NCI-H2107 treated with DMSO at 0.1 percent for 48 hours (cell line): ENCODE measurements around the gene P3H2.

Experiments used
- DNase-seq: peaks from one replicate; lab custom pipeline; 2025; ENCODE audit not compliant: unreplicated experiment; lab: John Stamatoyannopoulos, UW

P3H2 gene

DNA sequence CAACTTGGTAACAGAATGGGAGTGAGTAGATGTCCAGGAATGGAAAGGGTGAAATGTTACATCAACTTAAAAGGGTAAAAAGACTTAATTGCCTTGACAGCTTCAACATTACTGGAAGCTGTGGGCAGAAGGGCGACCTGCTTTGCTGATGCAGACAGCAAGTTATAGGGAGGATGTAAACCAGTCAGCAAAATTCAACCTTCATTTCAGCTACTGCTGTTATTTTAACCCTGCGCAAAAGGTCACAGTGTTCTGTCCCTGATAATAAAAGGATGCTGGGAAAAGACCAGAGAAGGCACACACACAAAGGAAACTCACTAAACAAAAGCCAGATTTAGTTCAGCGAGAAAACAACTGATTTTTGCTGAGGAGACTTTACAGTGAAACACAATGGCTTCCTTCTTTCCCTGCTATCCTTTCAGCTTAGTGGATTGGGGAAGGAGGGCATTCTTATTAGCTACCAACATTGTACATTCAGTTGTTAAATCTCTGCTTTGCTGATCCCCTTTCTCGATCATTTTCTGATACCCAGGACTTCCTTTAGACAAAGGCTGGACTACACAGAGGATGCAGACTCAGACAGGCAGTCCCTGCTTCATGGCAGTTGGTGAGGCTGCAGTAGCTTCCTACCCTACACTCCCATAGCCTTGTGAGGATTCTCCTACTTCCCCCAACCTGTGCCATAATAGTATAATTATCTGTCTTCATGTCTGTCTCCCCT is 62.0 kb downstream of the P3H2 start:
- DNase-seq: no peak

GRCh38 chr3:190056742-190057141 is 64.0 kb downstream of the P3H2 start:
- DNase-seq: no peak

DNA sequence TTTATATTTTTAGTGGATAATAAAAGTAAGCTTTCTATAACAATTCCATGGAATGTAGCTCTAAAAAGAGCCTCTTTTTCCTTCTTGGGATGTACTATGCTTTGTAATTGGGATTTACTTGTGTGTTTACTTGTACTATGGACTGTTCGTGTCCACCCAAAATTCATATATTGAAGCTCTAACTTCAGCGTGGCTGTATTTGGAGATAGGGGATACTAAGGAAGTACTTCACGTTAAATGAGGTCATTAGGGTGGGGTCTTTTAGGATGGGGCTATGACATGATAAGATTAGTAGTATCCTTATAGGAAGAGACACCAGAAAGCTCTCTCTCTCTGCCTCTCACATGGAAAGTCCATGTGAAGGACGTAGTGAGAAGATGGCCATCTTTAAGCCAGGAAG is 64.9 kb downstream of the P3H2 start:
- DNase-seq: no peak

DNA sequence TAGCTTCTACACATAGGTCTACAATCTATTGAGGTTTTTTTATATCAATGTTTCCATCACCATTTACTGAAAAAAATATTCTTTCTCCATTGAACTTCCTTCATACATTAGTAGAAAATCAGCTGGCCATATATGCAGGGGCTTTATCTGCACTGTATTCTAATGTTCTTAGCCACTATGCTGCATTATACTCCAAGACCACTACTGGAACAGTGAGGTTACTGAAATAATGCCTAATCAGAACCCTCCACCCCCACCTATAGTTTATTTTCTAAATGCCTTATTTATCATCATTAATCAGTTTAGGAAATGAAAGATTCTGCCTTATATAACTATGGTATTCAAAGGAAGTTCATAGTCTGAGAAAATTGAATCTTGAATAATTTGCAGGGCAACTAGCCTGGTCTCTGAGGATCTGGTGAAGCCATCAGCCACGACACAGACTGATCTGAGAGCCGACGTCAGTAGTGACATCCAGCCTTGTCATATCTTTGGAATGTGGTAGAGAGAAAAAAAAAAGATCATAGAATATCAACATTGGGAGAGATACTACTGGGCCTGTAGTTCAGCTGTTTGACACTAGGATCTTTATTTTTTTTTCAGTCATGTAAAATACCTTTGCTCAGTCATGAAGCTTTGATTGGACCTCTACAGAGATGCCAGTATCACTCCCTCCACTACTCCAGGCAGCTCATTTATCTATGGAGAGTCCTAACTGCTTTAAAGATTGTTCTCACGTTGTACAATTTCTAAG is 66.6 kb downstream of the P3H2 start:
- no peak for DNase-seq

- no peak for DNase-seq
Measured at GRCh38 chr3:190051641-190052040, 69.1 kb downstream of the P3H2 start.

DNA sequence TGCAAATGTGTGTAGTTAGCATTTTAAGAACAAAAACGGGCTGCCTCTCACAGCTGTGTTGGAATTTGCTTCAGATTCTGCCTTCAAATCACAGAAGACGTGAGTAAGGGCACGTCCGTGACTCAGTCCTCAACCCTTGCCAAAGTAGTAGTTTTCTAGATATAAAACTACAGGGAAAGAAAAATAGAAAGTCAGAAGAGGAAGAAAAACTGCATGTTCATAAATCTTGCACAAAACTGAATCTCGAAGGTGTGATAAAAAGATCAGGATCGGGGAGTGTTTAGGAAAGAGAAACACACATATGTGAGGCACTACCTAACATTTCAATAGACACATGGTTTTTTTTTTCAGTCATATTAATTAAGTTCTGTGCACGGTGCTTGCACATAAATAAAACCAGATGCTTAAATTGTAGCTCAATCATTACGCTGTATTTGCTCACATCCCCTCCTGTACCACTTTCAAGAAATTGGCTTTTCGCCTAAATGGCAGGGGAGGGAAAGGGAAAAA is 71.7 kb downstream of the P3H2 start:
- no peak for DNase-seq

- no peak for DNase-seq
Measured at GRCh38 chr3:190044974-190045373, 75.7 kb downstream of the P3H2 start.

DNA sequence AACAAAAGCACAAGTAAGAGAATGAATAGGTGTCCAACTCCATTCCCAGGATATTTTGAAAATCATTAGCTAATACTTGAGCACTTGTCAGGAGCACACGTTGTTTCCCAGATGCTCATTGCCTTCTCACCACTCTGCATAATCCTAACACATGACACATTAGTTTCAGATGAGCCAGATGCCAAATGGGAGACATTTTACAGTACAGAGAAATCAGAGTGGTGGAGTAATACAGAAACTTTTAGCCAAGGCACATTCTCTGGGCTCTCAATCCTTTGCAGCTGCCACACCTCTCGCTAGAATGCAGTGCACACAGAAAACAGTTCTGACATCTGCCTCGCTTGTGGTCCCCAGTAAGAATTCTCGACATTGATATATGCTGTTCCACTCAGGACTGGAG is 76.6 kb downstream of the P3H2 start:
- no peak for DNase-seq

- DNase-seq: no peak
Measured at GRCh38 chr3:190043741-190044140, 77.0 kb downstream of the P3H2 start.

DNA sequence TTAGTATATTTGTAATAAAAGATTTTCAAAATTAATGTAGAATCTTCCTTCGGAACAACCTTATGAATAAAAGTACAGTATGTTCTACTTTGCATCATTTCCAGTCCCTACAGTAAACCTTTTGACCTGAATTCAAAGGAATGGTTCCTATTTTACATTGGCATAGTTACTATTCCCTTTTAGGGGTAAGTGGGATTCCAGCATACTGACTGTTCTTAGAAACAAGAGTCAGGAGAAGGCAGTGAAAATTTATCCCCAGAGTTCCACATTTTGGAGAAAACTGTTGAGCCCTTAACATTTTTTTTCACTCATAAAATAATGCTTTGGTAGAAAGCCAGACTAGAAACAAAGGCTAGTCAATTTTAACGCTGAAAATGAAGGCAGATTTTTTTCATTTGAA is 78.1 kb downstream of the P3H2 start:
- DNase-seq: no peak

DNA sequence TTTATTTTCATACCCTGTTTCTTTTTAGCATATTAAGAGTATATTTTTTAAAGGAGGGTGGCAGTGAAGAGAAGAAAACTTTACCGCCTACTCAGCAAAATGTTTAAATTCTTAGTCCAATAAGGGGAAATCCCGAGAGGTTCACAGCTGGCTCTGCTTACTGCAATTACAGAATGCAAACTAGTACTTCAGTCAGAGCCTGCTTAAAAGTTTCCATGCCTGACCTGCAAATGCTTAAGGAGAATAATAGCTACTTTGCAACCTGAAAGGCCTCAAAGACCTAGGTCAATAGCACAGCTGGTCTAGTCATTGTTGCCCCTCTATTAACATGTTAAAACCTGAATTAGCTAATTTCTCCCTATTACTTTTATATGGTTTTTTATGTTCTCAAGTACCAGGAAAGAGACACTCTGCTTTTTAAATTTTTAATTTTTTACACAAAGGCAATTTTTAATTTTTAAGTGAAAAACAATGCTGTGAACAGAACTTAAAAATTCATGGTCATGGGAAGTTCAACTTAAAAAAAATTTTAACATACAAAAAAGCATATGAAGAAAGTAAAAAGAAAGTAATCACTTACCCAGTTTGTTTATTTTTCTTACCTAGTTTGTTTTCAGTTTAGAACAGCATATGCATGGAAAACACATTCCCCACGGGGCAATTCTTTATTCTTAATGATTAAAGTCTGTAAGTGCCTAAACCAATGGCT is 79.2 kb downstream of the P3H2 start:
- DNase-seq: no peak

- DNase-seq: no peak
Measured at GRCh38 chr3:190040145-190040544, 80.6 kb downstream of the P3H2 start.

DNA sequence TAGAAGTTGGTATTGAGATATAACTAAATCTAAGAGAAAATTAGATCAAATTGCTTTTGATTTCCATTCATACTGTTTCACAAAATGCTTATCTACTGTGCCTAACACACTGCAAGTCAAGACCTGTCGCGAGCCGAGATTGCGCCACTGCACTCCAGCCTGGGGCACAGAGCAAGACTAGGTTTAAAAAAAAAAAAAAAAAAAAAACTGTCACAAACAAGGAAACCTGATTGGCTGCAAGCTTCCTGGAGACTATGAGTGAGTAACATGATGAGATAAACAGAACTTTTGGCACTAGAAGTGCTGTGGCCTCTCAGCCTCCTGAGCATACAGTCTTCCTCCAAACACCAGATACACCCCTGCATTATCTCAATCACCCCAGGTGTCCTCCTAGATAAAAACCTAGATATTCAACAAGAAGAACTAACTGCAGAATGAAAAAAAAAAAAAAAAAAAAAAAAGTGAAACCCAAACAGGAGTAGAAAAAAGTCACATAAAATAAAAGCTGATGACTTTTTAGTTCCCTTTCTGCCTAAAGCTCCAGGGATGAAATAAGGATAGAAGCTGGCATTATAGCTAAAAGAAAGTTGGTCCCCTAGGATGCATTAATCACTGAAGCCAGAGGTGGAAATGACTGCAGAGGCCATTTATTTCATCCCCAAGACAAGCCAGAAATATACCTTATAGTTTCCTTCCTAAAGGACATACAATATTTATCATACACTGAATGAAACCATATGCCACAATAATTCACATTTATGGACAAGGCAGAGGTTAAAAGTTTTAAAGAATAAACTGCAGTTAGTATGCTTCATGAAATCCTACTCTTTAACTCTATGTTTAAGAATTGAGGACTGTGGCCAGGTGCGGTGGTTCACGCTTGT is 82.4 kb downstream of the P3H2 start:
- DNase-seq: no peak

DNA sequence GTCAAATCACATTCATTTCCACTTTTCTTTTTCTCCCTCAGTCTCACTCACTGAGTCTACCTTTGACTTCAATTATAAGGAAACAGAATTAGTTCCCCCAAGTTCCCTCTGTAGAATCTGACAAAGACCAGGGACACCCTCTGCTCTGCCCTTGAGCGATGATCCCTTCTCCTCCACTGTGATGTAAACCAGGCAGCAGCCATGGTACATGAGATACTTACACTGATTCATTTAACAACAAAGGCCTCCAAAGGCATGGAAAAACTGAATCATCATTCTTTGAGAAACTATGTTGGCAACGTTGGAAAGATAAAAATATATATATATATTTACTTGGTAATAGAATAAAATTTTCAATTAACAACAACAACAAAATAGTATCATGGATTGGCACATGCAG is 84.1 kb downstream of the P3H2 start:
- DNase-seq: no peak

DNA sequence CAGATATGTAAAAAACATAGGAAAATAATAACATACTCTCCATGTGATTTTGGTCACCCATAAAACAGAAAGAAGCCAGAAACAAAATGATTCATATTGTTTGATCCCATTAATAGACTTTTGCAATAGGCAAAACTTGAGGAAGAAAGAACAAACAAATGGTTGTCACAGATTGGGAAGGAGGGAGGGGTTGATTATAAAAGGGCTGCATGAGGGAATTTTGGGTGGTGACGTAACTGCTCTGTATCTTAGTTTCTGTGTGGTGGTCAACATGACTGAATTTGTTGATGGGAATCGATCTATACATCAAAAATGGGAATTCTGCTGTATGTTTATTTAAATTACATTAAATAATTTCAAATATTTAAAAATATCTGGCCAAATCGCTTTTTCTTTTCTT is 86.3 kb downstream of the P3H2 start:
- DNase-seq: no peak

DNA sequence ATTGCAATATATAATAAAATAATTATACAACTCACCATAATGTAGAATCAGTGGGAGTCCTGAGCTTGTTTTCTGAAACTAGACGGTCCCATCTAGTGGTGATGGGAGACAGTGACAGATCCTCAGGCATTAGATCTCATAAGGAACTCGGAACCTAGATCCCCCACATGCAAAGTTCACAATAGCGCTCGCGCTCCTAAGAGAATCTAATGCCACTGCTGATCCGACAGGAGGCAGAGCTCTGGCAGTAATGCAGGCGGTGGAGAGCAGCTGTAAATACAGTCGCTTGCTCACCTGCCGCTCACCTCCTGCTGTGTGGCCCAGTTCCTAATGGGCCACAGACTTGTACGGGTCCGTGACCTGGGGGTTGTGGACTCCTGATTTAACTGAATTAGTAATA is 87.8 kb downstream of the P3H2 start:
- no peak for DNase-seq

- DNase-seq: no peak
Measured at GRCh38 chr3:190031887-190032752, 88.6 kb downstream of the P3H2 start.

DNA sequence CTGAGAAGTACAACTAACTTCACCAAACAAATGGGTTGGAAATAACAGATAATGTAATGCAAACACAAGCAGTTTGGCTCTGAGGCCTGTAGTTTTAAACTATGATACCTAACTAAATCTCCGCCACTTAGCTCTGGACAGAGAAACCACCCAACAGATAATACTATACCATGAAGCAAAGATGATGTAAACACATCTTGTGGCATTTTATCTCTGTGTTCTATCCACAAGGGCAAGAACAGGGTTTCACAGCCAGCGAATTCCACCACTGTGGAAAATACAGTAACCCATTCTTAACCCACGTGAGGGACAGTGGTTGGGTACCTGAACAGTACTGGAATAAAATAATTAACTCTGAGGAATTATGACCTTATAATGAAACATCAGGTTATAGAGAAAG is 93.6 kb downstream of the P3H2 start:
- DNase-seq: no peak

DNA sequence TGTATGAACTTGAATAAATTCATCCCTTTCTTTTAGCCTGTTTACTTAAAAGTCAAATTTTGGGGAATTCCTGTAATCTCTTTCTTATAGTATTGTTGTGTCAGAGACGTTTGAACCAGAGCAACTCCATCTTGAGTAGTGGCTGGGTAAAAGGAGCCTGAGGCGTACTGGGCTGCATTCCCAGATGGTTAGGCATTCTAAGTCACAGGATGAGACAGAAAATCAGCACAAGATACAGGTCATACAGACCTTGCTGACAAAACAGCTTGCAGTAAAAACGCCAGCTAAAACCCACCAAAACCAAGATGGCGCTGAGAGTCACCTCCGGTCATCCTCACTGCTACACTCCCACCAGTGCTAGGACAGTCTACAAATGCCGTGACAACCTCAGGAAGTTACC is 94.5 kb downstream of the P3H2 start:
- DNase-seq: no peak

- DNase-seq: no peak
Measured at GRCh38 chr3:190024912-190025311, 95.8 kb downstream of the P3H2 start.
